Upper lobe of left lung (tissue), 6 donors: Measurements from ENCODE around the gene CIB1. TPM values are rescaled to one million over a fixed set of nuclear protein-coding genes. Genes with fewer than 3 reads are reported as not detected.

ENCODE experiments used
- ATAC-seq, 2 donors: fragments of 200-7000 bp; cut with Tn5 transposase; one replicate each; pipeline ENCODE4 v1.9.1; 2022; ENCODE audit warnings: mild to moderate bottlenecking in 2 of 2, moderate library complexity in 2 of 2; ENCODE audit not compliant: low FRiP score in 2 of 2
- DNase-seq, 2 donors: peaks; one replicate each; pipeline ENCODE4 v3.0.0-alpha.2; 2019 to 2020
- H3K27ac ChIP-seq, 4 donors: fragments of 200-600 bp; sonication (generic); one replicate each; pipeline ENCODE4 v1.5.1; 2016 to 2019
- H3K27me3 ChIP-seq, 4 donors: fragments of 200-600 bp; sonication (generic); one replicate each; pipeline ENCODE4 v1.5.1; 2017 to 2019
- H3K36me3 ChIP-seq, 4 donors: fragments of 200-600 bp; sonication (generic); one replicate each; pipeline ENCODE4 v1.5.1; 2016 to 2019
- H3K4me1 ChIP-seq, 4 donors: fragments of 200-600 bp; sonication (generic); one replicate each; pipeline ENCODE4 v1.5.1; 2018 to 2019
- H3K4me3 ChIP-seq, 4 donors: fragments of 200-600 bp; sonication (generic); one replicate each; pipeline ENCODE4 v1.5.1; 2017 to 2019; ENCODE audit warnings: mild to moderate bottlenecking in 2 of 4, moderate library complexity in 1 of 4
- H3K9me3 ChIP-seq, 4 donors: fragments of 200-600 bp; sonication (generic); one replicate each; pipeline ENCODE4 v1.5.1; 2018 to 2019
- EP300 ChIP-seq, 4 donors: sonication (generic); formaldehyde crosslinking; IDR thresholded peaks; one replicate each; pipeline ENCODE4 v1.5.1; 2017; ENCODE audit warnings: antibody characterized with exemption in 4 of 4, control low read depth in 2 of 4
- POLR2A ChIP-seq, 4 donors: fragments of 450-650 bp; IDR thresholded peaks; one replicate each; pipeline ENCODE4 v1.5.1; 2016 to 2017; ENCODE audit warnings: antibody characterized with exemption in 4 of 4, mild to moderate bottlenecking in 2 of 4
- POLR2AphosphoS5 ChIP-seq, 2 donors: sonication (generic); formaldehyde crosslinking; IDR thresholded peaks; one replicate each; pipeline ENCODE4 v1.5.1; 2017; ENCODE audit warnings: antibody characterized with exemption in 2 of 2
- WGBS, 2 donors: methylation state at CpG; one replicate each; pipeline ENCODE4 v1.1.5; 2017 to 2018; 5-methylcytosine and 5-hydroxymethylcytosine counted together
- total RNA-seq, 6 donors: library from RNA; depleted of rRNA in 4 of 6; stranded (reverse); fragments of >200 nt in 4 of 6; gene quantifications; one replicate each; pipeline versions ENCODE4 v1.1.0 to v1.2.1, GENCODE V29; 2016 to 2021
- TF ChIP-seq, protein P1 (sequence below), 6 experiments: fragments of 450-650 bp in 4 of 6; fragments of 200-600 bp in 2 of 6; sonication (generic) in 2 of 6; IDR thresholded peaks; one replicate each; pipeline ENCODE4 v1.5.1; 2016 to 2019; ENCODE audit warnings: antibody characterized with exemption in 6 of 6
- donor health status: DM: no; HTN: no; CAD: no; lungs with moderate emphysema.
- donor health status: DM: no; HTN: yes; CAD: no; lungs with severe emphysema.

The CIB1 gene
- total RNA-seq, 6 donors from 2014 or later = 40.9 to 89.6 (median 75.5) TPM

GRCh38 chr15:90192961-90193786 lies 40.6 kb downstream of the CIB1 start:
- H3K27me3 ChIP-seq = no peaks in the 10 kb centered on the region
- peak overlapping the region; percentile 1 to 74 (median 64) for H3K27ac ChIP-seq
- peaks cover 30 to 48% (median 40%) of the 10 kb centered on the region in 4 donors for H3K4me1 ChIP-seq
- H3K4me3 ChIP-seq = no peak overlapping the region
- peaks cover 0 to 4% (median 0%) of the 10 kb centered on the region in 4 donors for H3K36me3 ChIP-seq
- DNase-seq = no peak
- no peaks in the 10 kb centered on the region for H3K9me3 ChIP-seq
- peak in 1 of 2 donors; percentile 47 for ATAC-seq
- TF ChIP-seq, protein P1, sequence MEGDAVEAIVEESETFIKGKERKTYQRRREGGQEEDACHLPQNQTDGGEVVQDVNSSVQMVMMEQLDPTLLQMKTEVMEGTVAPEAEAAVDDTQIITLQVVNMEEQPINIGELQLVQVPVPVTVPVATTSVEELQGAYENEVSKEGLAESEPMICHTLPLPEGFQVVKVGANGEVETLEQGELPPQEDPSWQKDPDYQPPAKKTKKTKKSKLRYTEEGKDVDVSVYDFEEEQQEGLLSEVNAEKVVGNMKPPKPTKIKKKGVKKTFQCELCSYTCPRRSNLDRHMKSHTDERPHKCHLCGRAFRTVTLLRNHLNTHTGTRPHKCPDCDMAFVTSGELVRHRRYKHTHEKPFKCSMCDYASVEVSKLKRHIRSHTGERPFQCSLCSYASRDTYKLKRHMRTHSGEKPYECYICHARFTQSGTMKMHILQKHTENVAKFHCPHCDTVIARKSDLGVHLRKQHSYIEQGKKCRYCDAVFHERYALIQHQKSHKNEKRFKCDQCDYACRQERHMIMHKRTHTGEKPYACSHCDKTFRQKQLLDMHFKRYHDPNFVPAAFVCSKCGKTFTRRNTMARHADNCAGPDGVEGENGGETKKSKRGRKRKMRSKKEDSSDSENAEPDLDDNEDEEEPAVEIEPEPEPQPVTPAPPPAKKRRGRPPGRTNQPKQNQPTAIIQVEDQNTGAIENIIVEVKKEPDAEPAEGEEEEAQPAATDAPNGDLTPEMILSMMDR (IDR thresholded peaks at IDR 0.05) = no peak
- peak in 1 of 2 donors; percentile 36 for TF ChIP-seq POLR2AphosphoS5 (IDR thresholded peaks at IDR 0.05)
- WGBS, 2 donors = 54 to 63% methylated on average over 11 to 16 of the region's 16 CpGs

DNA sequence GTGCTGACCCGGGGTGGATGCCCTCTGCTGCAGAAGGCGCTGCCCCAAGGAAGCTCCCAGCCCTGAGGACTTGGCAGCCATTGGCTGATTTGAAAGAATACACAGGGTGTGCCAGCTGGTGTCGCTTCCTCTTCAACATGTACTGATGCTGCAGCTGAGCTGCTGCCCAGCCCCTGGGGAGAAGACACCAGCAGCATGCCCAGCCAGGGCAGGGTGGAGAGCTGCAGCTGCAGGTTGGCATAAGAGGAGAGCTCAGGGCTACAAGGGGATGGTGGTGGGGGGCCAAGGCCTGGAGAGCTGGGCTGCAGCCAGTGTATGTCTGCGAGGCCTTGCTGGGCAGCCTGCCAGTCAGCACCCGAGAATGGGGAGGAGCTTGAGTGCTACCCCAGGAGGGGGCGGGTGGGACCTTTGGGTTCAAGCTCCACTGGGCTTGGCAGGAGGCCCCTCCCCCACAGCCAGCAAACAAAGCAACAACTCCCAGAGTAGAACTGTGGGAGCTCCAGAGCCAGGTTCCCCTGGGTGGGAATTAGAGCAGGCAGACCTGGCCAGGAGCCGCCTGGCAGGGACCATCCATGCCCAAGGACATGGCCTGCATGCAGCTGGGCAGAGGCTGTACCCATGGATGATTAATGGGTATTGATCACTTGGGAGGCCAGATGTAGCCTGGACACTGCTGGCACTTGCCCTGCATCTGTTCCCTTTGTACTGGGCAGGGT lies 41.8 kb downstream of the CIB1 start:
- H3K9me3 ChIP-seq = no peaks in the 10 kb centered on the region
- TF ChIP-seq POLR2AphosphoS5 (IDR thresholded peaks at IDR 0.05) (no peak), EP300 (IDR thresholded peaks at IDR 0.05) (no peak), POLR2A (IDR thresholded peaks at IDR 0.05) (no peak)
- TF ChIP-seq, protein P1 (IDR thresholded peaks at IDR 0.05) = no peak
- ATAC-seq (peak; percentile 70 to 83), DNase-seq (peak; percentile 64 to 72)
- H3K36me3 ChIP-seq = peaks cover 0 to 4% (median 0%) of the 10 kb centered on the region in 4 donors
- H3K27me3 ChIP-seq = no peaks in the 10 kb centered on the region
- H3K4me1 ChIP-seq = peaks cover 30 to 56% (median 47%) of the 10 kb centered on the region in 4 donors
- 4 to 15% methylated on average over 3 to 7 of the region's 7 CpGs for WGBS, 2 donors
- H3K4me3 ChIP-seq = no peak overlapping the region
- H3K27ac ChIP-seq = peak overlapping the region in 3 of 4 donors; percentile 67 to 74 (median 68)

DNA sequence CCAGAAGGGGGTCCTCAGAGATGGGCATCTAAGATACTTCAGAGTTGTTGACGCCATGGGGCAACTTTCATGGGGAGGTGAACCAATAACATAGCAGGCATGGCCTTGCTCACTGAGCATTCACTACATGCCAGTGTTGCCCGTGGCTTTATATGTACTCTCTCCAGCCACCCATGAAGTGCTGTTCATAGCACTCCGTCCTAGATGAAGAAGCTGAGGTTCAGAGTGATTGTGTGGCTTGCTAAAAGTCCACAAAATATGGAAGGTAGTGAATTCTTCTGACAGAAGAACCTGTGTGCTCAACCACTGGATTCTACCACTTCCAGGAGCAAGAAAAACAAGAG lies 42.4 kb downstream of the CIB1 start:
- TF ChIP-seq POLR2AphosphoS5 (IDR thresholded peaks at IDR 0.05) = no peak
- TF ChIP-seq POLR2A (IDR thresholded peaks at IDR 0.05) = no peak
- TF ChIP-seq, protein P1 (IDR thresholded peaks at IDR 0.05) = no peak
- no peak for TF ChIP-seq EP300 (IDR thresholded peaks at IDR 0.05)
- Histone ChIP-seq H3K4me3 (no peak overlapping the region), H3K27ac (peak overlapping the region in 3 of 4 donors; percentile 67 to 74 (median 68)), H3K4me1 (peaks cover 37 to 63% (median 49%) of the 10 kb centered on the region in 4 donors), H3K36me3 (peaks cover 0 to 4% (median 0%) of the 10 kb centered on the region in 4 donors), H3K9me3 (no peaks in the 10 kb centered on the region), H3K27me3 (no peaks in the 10 kb centered on the region)
- DNase-seq (no peak), ATAC-seq (no peak)
- WGBS, 2 donors = 81 to 82% methylated on average over 3 of the region's 3 CpGs

GRCh38 chr15:90190606-90191343 lies 43.0 kb downstream of the CIB1 start:
- Histone ChIP-seq H3K9me3 (no peaks in the 10 kb centered on the region), H3K4me1 (peaks cover 42 to 68% (median 51%) of the 10 kb centered on the region in 4 donors), H3K4me3 (no peak overlapping the region), H3K27me3 (no peaks in the 10 kb centered on the region), H3K36me3 (peaks cover 0 to 4% (median 0%) of the 10 kb centered on the region in 4 donors), H3K27ac (peak overlapping the region in 3 of 4 donors; percentile 67 to 74 (median 68))
- peak in 1 of 2 donors; percentile 60 for DNase-seq
- no peak for TF ChIP-seq POLR2A (IDR thresholded peaks at IDR 0.05)
- TF ChIP-seq EP300 (IDR thresholded peaks at IDR 0.05) = no peak
- no peak for TF ChIP-seq POLR2AphosphoS5 (IDR thresholded peaks at IDR 0.05)
- TF ChIP-seq, protein P1 (IDR thresholded peaks at IDR 0.05) = no peak
- WGBS, 2 donors = 84 to 90% methylated on average over 6 to 10 of the region's 10 CpGs
- peak; percentile 36 to 50 for ATAC-seq
